Epidermal melanocyte (primary cell): ENCODE data around the gene CACNA2D3.

ENCODE experiments used
- DNase-seq: peaks from one replicate; pipeline ENCODE4 v3.0.0; 2011; ENCODE audit warnings: low spot score; ENCODE audit not compliant: insufficient read length

The CACNA2D3 gene

DNA sequence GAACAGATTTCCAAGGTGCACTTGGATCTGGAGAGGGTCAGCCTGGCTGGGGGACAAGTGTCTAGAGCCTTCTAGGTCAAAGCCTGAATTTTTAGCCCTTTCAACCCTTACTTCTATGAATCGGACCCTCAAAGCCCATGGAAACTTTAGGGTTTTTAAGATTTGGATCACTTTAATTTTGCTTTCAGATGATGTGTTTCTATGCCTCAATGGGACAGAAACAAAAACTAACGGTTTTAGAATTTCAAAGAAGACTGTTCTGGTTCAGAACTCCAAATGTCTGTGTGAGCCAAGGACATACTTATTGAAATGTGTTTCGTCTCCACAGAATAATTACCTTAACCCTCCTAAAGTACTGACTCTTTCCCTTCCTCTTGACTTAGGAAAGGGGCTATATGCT lies 538.8 kb downstream of the CACNA2D3 start:
- no peak for DNase-seq

DNA sequence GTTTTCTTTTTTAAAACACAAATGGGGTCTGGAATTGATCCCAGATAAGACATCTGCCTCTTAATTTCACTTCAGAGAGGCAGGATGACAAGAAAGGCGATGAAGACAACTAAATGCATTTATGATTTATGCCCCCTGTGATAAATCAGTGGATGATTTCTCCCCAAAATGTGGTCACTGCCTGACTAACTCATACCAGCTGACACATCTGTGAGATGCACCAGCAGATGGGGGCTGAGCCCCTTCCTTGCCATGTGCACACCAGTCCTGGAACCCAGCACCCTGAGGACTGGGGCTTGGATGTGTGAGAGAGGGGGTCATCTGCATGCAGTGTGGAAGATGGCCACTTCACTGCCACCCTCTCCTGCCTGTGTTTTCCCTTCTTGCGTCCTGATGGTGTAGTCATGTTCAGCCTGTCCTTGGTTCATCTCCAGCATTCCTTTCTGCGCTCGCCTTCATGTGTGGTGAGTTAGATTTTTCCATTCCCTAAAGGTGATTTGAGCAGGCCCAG lies 541.2 kb downstream of the CACNA2D3 start:
- DNase-seq, result no peak

DNA sequence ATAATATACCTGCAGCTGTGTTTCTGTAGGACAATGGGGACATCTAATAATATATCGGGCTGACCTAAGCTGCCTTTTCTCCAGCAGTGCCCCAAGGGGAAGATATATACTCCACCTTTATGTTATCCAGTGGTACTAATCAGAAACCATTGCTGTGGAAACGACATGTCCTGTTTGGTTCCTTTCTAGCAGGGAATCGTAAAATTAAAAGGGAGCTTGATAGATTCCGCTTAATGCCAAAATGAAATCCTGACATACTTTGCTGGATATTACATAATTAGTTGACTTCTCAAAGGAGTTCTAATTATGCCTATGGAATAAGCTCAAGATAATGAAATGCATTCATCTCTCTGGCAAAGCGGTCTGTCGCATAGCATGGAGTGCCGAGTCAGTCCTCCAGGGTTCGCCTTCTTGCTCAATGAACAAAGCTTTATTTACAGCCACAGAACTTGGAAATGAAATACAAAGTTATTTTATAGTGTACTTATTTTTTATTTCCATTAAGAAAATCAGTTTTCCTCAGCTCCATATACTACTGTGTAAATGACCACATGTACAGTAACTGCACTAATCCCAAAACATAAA lies 542.8 kb downstream of the CACNA2D3 start:
- no peak for DNase-seq

DNA sequence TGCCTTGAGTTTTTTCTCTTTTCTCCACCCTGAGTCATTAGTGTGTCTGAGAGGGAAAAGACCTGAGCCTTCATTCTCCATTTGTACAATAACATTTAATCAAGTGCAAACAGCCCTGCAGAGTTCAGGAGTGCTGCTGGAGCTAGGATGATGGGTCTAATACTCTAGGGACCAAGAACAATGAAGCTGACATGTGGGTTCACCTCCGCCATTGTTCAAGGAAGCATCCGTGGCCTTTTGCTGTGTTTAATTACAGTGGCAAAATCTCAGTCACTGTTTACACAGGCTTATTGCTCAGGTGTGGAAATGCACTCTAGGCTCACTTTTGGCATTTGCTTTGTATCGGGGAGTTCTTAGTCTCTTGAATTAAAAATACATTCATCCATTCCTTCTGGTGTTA lies 545.9 kb downstream of the CACNA2D3 start:
- no peak for DNase-seq

DNA sequence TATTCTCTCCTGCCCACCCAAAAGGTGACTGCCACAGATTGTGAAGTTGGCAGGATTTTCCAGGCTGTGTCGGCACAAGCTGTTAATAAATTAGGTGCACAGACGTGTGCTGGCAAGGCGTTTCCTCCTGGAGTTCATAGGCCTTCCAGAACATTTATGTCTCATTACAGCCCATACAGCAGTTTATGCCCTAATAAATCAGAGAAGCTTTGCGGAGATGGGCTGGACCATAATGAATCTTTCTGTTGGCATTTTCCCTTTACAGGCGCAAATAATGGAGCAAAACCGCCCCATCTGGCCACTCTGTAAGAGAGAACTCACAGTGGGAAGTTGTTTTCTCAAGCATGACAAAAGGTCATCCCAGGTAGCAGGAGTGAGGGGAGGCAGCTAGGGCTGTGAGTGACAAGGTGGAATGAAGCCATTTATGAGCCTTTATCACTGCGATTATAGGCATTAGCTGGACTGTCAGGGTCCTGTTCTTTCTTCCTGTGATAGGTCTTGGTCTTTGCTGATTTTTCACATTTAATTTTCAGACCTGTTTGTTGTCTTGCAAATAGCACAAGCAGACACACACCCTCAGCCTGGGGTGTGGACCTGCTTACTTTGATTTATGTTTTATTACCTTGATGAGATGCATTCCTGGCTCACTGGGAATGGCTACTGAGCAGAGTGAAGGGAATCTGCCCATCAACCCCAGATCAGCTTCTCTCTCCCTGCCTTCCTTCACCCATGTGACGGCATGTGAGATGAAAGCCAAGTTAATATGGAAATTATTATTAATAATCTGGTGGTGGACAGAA lies 548.0 kb downstream of the CACNA2D3 start:
- DNase-seq, result no peak

DNA sequence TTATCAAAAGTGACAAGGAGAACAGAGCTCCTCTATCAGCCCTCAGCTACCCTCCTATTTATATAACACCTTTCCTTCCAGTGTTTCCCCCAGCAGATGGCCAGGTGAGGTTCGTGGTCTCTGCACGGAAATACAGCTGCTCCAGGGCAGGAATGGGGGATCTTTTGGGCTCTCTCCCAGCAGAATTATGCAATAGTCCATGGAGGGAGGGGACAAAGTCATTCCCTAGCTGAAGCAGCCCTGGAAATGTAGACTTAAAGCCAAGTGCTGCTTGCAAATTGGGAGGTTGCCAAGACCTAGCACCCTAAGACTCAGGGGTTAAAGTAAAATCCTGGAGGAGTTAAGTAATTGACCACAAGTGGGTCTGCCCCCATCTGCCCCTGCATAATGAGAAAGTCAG lies 549.2 kb downstream of the CACNA2D3 start:
- DNase-seq, result no peak

DNA sequence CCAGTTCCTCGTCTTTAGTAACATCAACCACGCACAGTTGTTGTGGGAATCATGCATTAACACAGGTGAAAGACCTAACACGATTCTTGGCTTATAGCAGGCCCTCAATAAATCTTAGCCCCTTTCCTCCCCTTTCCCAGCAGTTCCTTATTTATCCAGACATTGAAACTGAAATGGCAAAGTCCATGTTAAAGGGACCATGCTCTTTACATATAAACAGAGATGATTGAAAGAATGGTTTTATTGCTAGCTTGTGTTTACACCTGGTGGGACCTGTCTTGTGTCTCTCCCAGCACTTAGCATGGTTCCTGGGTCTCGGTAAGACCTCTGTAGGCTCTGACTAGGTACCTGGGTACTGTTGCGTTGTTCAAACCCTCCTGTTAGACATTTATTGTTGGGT lies 553.7 kb downstream of the CACNA2D3 start:
- DNase-seq, result no peak

DNA sequence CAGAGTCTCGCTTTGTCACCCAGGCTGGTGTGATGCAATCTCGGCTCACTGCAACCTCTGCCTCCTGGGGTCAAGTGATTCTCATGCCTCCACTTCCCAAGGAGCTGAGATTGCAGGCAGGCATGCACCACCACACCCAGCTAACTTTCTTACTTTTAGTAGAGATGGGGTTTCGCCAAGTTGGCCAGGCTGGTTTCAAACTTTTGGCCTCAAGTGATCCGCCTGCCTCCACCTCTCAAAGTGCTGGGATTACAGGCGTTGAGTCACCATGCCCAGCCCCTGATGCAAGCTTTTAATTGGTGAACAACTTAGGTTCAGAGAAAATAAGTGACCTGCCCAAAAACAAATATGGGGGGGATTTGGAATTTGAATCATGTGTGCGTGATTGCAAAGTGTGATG lies 559.4 kb downstream of the CACNA2D3 start:
- DNase-seq, result no peak

DNA sequence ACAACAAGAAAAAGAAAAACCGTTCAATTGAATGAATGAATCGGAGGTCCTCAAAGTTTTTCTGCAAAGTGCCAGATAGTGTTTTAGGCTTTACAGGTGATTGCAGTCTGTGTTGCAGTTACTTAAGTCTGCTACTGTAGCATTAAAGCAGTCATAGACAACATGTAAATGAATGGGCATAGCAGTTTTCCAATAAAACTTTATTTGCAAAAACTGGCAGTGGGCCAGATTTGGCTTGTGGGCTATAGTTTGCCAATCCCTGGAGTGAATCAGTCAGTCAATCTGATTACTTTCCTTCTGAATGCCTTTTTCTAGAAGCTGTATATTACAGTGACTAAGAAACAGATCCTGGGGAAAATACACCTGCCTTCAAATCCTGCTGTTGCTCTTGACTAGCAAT lies 562.9 kb downstream of the CACNA2D3 start:
- DNase-seq, result no peak

DNA sequence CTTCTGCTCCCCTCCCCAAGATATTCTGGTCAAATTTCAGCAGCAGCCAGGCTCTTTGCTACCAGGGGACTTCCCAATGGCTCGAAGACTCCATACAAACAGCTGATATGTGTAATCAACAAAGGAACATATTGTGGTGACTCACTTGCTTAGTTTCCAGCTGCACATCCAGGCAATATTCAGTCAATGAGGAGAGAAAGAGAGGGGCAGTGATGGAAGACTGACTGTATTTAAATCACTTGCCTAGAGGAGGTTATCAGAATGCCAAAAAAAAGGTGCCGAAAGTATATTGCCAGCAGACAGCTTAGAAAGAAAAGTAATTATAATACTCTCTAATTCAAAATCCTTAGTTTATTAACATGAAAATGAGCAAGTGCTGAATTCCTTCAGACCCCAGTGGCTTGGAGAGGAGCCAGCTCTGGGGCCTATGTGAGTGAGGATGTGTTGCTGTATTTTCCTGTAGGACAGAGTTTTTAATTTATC lies 569.0 kb downstream of the CACNA2D3 start:
- no peak for DNase-seq

DNA sequence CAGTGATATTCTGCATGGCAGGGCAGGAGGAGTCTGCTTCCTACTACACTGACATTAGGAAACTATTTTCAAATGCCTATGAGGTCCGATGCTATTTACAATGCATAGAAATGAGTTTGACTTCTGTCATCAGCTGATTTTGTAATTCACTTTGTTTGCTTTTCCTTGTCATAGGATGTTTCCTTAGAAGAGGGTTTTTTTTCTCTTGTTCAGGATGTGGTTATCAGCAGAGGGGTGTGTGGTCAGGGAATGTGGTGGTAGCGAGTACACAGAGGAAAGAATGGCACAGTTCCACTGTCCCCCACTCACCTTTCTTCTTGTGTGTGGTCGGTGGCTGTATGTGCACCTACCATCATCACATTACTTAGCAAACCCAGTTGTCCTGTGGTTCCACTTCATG lies 574.0 kb downstream of the CACNA2D3 start:
- DNase-seq, result no peak

DNA sequence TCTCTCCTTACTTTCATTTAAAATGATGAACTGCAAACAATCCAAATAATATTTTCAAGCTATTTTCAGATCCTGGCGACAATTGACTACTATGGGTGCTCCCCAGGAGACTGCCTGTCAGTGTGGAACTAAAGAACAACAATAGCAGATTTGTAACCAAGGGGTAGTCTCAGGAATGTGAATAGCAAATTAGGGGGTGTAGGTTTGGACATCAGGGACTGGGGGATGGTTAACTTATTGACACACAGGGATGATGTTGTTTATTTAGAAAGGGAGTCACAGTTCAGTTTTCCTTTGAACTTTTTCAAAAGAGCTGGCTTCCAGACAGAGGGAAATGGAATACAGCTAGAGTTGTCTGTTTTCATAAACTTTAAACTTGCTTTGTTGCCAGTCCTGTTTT lies 575.7 kb downstream of the CACNA2D3 start:
- no peak for DNase-seq

DNA sequence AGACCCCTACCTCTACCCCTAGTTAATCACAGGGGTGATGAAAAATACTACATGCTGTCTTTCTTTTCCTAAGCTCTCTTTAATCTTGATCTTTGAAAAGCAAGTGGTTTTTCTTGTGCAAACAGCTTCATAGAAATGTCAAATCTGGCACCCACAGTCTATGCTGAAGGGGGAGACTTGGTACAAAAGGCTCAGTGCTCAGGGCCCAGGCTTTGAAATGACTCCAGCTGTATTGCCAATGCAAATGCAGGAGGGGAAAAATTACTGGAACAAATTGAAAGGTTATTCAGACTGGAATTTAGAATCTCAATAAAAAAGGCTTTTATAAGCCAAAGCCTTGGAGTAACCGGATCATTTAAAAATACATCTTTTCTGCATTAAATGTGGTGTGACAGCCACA lies 581.6 kb downstream of the CACNA2D3 start:
- no peak for DNase-seq

DNA sequence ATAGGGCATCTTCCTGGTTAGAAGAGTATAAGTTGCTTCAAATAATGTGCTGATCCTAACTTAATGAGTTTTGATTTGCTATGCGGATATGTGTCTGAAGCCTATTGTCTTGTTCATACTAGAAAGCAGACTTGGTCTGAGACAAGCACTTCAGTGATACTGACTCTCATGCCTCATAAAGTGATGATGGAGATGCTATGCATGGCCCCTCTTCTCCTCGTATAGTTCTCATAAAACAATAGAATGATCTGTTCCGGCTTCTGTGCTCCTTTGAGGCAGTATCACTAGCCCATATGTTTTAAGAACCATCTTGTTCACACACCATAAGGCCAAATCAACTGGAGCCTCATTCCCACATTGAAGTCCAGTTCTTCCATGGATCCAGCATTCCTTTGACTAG lies 583.4 kb downstream of the CACNA2D3 start:
- no peak for DNase-seq

DNA sequence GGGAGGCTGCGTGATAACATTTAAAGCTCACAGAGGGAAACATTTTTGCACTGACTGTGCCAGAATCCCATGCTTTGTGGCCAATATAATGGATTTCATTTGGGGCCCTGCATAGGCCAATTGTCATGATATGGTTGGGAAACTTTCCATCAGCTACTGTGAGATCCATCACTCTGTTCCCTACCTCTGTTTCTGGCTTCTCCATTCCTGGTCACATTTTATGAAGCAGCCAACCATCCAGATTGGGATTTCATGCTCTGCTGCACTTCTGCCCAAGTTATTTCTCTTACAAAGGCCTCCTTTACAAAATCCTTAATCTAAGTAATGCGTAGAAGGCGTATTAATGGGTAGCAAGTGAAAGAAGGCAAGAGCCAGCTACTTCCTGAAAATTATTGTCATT lies 584.4 kb downstream of the CACNA2D3 start:
- DNase-seq, result no peak

DNA sequence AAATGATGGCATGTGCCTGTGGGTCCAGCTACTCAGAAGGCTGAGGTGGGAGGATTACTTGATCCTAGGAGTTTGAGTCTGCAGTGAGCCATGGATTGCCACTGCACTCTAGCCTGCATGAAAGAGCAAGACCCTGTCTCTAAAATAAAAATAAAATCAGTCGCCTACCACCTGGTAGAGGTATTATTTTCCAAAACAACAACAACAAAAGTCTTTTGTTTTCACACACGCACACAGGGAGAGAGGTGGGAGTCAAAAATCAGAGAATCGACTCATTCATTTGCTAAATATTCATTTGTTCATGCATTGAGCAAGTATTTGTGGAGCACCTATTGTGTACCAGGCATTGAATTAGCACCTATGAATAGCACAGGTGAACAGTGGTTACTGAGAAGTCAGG lies 587.4 kb downstream of the CACNA2D3 start:
- DNase-seq, result no peak

DNA sequence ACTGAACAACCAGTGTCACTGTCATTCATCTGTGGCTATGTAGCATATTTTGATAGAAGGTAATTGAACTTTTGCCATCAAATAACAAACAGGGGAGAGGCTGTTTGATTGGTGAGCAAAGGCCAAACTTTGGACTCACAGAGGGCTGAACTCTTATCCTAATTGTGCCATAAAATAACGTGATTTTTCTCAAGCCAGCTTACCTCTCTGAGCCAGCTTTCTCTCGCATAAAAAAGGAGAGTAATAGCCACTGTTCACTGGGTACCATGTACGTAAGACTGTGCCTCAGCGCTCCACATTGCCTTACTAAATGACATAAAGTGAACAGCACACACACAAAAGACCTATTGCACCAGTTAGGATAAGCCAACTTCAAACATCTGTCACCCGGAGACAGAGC lies 588.6 kb downstream of the CACNA2D3 start:
- no peak for DNase-seq

DNA sequence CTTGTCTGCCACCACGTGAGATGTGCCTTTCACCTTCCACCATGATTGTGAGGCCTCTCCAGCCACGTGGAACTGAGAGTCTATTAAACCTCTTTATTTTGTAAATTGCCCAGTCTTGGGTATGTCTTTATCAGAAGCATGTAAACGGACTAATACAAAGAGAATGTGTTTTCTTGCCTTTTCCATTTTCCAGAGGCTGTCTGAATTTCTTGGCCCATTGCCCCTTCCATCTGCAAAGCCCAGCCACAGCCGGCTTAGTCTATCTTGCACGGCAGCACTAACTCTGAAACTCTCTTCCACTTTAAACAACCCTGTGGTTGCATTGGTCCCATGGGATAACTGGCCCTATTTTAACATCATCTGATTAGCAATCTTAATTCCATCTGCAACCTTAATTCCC lies 590.2 kb downstream of the CACNA2D3 start:
- DNase-seq, result no peak

DNA sequence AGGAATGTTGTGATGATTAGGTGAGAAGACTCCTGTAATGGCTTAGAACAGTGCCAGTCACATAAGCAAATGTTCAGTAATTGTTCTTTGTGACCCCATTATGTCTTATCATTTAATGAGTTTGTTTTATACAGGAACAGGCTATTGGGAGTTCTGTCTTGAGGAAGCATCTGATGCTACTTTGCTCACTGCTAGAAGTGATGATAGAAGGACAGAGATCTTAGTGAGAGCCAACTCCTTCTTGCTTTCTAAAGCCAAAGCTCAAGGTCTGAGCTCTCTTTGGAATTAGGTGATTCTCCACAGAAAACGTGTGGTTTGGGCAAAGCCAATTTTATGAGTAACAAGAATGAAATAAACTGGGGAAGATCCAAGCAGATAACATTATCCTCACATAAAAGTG lies 590.7 kb downstream of the CACNA2D3 start:
- DNase-seq, result no peak

DNA sequence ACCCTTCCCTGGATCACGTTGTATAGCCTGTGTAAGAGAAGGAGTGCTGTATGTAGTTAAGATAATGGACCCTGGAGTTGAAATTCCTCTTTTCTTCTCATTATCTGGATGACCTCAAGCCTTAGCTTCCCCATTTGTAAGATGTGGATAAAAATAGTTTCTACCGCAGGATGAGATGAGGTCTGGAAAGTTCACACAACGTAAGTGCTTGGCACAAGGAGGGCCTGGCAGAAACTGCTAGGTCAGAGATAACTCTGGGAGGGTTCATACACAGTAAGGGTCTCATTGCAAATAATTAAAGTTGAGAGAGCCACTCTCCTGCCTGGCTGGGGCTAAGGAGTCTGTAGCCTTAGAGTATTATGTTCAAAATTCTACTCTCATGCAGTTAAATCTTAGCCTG lies 591.1 kb downstream of the CACNA2D3 start:
- DNase-seq, result no peak

DNA sequence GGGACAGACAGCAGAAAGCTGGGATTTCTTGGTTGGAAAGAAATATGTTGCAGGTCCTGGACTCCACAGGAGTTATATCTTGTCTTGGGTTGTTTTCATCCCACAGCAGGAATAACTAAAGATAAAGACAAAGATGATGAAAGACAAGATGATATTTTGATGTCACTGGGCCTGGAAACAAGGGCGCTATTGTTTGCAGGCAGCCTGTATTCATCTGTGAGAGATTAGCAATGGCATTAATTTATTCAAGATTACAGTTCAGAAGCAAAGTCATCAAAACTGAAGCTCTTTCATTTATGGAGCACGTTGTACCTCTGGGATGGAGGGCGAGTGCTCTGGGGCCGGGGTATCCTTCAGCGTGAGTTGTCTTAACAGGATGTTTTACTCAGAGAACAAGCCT lies 591.7 kb downstream of the CACNA2D3 start:
- no peak for DNase-seq

DNA sequence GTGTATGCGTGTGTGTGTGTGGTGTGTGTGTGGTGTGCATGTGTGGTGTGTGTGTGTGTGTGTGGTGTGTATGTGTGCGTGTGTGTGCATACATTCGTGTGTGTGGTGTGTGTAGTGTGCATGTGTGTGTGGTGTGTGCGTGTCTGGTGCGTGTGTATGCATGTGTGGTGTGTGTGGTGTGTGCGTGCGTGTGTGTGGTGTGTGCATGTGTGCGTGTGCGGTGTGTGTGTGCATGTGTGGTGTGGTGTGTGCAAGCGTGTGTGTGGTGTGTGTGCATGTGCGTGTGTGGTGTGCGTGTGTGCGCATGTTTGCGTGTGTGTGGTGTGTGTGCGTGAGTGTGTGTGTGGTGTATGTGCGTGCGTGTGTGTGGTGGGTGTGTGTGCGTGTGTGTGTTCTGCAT lies 595.2 kb downstream of the CACNA2D3 start:
- no peak for DNase-seq

DNA sequence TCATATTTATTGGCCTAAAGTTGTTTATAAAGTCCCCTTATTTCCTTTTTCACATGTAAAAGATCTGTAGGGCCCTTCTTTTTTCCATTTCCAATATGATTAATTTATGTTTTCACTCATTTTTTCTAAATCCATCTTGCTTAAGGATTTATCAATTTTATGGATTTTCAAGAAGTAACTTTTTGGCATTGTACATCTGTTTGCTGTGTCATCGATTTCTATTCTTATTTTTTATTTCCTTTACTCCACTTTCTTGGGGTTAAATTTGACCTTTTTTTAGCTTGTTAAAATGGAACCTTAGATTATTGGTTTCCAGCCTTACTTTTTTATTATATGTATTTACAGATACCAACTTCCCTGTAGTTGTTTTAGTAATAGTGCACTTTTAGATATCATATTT lies 597.6 kb downstream of the CACNA2D3 start:
- DNase-seq, result no peak
